SHP77 (cell line): Measurements from ENCODE around the gene HAO2.
"Not testable (repeated sequence)": the region's sequence is repeated elsewhere in the genome, so short reads cannot be mapped to it uniquely, and the experiment has no call there.

ENCODE experiments used
- DNase-seq, 2 experiments: peaks; one replicate each; lab custom pipeline; 2025; lab: John Stamatoyannopoulos, UW

The HAO2 gene

DNA sequence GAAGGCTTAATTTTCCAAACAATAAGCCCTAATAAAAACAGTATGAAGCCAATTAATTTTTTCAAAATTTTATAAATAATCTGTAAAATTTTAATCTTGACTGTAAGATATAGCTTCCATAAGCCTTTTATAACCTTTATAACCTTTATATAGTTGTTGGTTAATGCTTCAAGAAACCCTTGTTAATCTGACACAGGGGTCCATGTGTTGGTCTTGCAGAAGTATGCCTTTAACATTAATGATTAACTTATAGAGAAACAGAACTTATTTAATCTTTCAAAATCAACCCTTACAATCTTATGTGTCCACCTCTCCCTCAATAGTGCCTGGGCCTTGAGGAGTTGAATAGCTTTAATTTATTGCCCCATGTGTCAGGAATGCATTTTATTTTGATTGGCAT, 23.2 kb upstream of the HAO2 start:
- no peak for DNase-seq

- no peak for DNase-seq
Observed at GRCh38 chr1:119347858-119348257, 20.7 kb upstream of the HAO2 start.

- no peak for DNase-seq
Observed at GRCh38 chr1:119348941-119349340, 19.6 kb upstream of the HAO2 start.

GRCh38 chr1:119350866-119351265, 17.7 kb upstream of the HAO2 start:
- DNase-seq: not testable (repeated sequence)

DNA sequence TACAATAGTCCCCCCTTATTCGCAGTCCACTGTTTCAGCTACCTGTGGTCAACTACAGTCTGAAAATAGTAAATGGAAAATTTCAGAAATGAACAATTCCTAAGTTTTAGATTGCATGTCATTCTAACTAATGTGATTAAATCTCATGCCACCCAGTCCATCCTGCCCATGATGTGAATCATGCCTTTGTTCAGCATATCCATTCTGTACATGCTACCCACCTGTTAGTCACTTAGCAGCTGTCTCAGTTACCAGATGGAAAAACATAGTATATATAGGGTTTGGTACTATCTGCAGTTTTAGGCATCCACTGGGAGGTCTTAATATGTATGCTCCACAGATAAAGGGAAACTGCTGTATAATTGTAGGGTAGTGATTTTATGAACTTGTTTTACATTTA, 16.6 kb upstream of the HAO2 start:
- DNase-seq: no peak

- no peak for DNase-seq
Observed at GRCh38 chr1:119353836-119354235, 14.7 kb upstream of the HAO2 start.

DNA sequence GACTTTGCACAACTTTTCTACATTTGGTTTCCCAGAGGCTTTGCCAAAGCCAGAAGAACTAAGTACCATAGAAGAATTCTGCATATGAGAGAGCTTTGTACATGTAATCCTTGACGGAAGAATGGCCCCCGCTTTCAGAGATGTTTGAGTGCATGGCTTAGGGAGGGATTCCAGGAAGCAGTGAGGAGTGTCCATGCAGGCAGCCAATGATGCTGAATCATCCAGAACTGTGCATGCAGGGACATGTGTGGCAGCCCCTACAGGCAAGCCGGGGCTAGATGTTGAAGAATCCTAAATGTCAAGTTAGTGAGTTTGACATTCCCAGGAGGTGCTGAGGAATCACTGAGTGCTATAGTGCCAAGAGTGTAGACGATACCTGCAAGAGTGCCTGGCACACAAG, 9.9 kb upstream of the HAO2 start:
- DNase-seq: no peak

- no peak for DNase-seq
Observed at GRCh38 chr1:119359730-119360129, 8.9 kb upstream of the HAO2 start.

GRCh38 chr1:119361205-119361604, 7.4 kb upstream of the HAO2 start:
- DNase-seq: no peak

GRCh38 chr1:119361620-119362344, 6.8 kb upstream of the HAO2 start:
- DNase-seq: no peak

DNA sequence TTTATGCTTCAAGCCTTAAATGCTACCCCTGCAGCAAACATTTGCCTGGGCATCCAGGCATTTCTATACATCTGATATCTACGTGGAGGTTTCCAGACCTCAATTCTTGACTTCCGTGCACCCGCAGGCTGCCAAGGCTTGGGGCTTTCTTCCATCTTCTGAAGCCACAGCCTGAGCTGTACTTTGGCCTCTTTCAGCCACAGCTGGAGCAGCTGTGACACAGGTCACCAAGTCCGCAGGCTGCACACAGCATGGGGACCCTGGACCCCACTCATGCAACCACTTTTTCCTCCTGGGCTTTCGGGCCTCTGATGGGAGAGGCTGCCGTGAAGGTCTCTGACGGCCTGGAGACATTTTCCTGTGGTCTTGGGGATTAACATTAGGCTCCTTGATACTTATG, 5.4 kb upstream of the HAO2 start:
- no peak for DNase-seq

- no peak for DNase-seq
Observed at GRCh38 chr1:119364640-119365039, 3.9 kb upstream of the HAO2 start.

DNA sequence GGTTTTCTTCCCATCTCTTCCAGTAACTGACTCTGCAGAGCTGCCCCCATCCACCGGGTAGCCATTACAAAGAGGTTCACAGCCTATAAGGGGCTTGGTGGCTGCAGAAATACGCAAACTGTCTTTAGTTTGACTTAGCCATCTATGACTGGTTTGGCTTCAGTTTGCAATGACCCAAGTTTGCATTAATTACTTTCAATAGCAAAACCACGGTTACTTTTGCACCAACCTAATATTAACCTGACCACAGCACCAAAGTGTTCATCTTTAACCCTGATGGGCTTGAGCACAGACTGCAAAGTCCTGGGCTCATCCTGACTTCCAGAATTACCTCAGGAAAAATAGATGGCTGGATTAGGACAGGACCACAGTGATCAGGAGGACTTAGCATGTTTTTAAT, 2.2 kb upstream of the HAO2 start:
- DNase-seq: no peak

DNA sequence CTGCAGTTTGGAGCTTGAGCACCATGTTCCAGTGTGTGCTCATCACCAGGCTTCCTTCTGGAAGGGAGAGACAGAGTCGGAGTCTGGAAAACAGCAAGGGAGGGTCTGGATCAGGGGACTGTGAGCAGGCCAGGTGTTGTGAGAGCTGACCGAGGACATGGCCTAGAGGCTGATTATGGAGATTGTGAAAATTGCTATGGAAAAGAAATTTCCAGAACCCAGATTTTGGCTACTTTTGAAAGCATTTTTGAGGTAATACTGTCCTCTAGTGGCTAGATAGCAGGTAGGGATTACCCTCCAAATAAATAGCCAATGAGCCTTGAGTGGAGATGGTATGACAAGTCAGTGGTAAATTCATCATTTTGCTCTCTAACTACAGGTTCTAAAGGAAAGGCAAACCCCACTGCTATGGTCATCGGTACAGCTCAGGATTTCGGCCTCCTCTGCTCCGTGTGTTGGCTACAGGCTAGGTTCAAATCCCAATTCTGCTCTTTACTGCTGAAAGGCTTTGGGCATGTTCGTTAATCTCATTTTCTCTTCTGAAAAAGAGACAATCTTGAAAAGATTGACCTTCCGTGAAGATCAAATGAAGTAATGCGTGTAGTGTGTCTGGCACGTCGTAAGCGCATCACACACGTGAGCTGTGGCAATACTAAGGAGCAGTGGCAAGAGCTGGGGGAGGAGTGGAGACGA, 1.0 kb upstream of the HAO2 start:
- DNase-seq: peak; percentile 9 to 29

DNA sequence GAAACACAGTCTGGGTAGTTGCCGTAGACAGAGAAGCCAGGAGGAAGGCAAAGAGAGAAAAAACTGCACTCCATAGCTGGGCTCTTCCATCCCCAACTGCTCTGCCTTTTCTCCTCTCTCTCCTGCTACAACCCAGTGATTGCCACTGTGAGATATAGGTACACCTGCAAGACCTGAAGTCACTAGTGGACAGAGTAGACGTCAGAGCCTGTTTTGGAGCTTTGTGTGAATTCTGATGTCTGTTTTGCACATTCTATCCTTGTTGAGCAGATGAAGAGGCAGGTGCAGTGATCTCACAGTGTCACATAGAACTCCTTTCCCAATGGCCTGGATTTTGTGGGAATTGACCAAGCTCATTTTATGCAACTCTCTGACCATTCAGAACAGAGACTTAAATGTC, 2.2 kb downstream of the HAO2 start:
- no peak for DNase-seq

DNA sequence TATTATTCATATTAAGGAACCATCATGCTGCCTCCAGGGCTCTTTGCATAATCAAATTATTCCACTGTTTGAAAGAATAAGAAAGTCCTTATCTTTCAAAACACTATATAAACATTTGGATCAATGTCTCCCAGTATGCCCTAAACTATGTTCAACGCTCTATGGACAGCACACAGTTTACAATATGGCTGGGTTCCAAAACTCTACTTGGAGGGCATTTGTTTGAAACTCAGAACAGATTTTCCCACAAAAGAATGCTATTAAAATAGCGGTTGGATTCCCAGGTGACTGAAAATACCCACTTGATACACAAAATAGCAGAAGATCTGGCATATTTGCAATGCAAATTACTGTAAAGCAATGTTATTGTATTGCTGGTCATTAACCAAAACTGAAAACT, 3.2 kb downstream of the HAO2 start:
- DNase-seq: no peak

DNA sequence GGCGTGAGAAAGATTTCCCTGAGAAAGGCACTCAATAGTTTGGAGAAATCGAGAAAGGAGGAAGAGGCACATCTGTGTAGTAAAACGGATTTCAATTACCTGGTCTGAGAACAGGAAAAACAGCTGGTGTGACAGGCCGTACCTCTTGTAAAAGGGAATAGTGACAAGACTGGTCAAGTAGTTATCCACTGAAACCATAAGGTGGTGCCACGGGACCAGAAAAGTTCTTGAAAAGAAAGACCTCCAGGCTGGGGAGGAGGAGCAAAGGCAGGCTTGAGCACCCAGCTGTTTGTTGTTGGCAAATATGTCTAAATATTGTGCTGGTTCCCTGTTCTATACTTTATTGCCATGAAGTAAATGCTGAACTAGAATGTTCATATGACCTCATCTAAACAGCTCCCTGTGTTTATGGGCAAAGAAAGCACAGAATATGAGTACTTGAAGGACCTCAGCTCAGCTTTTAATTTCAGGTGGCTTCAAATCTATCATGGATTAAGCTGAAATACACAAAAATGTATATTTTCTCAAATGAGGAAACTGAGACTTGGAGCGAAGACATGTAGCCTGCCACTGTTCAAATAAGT, 4.0 kb downstream of the HAO2 start:
- DNase-seq: peak; percentile 13 to 63

- DNase-seq: no peak
Observed at GRCh38 chr1:119373465-119373864, 4.9 kb downstream of the HAO2 start.

- DNase-seq: no peak
Observed at GRCh38 chr1:119374208-119374874, 5.8 kb downstream of the HAO2 start.

DNA sequence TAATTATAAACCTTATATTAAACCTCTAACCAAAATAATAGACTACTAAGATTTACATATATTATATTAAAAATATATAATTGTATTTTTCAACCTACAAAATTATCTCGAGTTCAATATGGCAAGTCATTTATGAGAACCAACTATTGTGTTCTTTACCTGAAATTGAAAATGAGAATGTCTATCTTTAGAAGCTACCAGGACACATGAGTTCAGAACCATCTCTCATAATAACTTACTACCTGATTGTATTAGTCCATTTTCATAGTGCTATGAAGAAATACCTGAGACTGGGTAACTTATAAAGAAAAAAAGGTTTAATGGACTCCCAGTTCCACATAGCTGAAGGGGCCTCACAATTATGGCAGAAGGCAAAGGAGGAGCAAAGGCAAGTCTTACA, 6.8 kb downstream of the HAO2 start:
- no peak for DNase-seq

- no peak for DNase-seq
Observed at GRCh38 chr1:119376594-119376993, 8.0 kb downstream of the HAO2 start.

GRCh38 chr1:119377594-119377993, 9.0 kb downstream of the HAO2 start:
- not testable (repeated sequence) for DNase-seq

DNA sequence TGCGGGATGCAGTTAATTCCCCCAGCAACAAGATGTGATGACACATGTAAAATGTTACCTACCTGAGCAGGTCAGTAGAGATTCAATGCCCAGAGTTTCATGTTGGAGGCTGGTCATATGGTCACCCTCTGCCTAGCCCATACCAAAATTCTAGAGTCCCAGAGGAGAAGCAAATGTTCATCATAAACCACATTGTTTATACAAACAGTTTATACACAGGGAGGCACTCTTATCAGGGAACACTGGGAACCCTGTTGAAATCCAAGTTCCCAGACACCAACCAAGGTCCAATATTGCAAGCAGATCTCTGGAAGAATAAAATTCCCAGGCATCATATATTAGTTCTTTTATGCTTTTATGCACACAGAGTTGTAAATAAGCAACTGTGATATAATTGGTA, 10.5 kb downstream of the HAO2 start:
- DNase-seq: no peak
